HG03045 (cell line): ENCODE data around the gene TMEM163.

Source experiments
- ATAC-seq: cut with Tn5 transposase; IDR thresholded peaks from one replicate; pipeline ENCODE4 v1.9.1; 2021; ENCODE audit warnings: mild to moderate bottlenecking, moderate library complexity; ENCODE audit not compliant: unreplicated experiment

Gene TMEM163

DNA sequence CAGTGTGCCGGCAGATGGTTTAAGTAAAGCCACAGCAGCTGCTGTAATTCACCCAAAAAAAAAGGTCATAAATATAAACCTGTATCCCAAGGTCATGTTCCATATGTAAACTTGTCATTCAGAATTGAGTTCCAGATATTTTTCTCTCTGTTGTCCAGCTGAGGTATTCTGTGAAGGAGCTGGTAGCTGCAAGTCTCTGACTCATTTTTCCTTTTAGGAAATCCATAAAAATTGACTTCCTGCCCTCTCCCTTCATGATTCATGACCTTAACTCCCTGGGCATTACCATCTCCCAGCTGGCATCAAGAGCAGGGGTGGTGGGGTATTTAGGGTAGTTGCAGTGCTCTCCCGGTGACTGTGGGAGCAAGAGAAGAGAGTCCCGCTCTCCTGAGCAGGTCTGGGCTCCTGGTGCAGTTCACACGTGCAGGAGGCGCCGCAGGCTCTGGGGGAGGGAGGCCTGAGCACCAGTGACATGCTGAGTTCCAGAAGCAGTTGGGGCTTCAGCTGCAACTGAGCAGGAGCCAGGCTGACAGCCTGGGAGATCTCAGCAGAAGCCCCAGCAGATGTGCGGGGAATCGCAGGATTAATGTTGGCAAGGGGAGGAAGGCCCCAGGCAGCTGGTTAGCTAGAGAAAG, 272.3 kb downstream of the TMEM163 start:
- no peak for ATAC-seq

DNA sequence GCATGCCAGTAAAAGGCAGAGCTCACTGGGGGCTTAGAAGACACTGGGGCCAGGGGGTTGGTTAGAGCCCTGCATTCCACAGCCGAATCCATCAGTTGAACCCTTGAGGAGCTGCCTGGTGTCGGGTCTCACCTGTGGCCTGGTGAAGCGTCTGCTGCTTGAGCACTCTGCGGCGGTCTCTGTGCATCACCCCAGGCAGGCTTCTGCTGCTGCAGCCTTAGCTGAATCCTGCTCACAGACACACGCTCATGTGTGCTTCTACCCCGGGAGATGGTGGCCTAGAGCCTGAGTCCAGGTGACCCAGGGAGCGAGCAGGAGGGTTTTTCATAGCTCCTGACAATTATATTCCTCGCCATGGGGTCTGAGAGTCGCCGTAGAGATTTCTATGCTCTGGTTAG, 272.8 kb downstream of the TMEM163 start:
- ATAC-seq: no peak

DNA sequence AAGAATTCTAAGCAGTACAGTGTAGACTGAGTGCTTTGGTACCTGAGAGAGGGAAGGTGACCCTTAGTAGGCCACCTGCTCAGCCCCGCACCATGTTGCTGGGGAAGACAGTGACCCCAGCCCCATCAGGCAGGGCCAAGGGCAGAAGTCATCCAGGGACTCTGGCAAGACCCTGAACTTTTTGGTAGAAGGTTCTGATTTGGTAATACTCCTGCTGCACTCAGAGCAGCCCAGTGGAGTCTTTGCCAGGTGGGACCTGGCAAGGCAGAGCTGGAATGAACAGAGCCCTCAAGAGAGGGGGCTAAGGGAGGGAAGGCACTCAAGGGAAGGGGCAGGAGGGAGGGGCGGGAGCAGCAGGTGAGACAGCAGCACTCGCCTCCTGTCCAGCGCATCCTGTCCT, 273.7 kb downstream of the TMEM163 start:
- no peak for ATAC-seq

DNA sequence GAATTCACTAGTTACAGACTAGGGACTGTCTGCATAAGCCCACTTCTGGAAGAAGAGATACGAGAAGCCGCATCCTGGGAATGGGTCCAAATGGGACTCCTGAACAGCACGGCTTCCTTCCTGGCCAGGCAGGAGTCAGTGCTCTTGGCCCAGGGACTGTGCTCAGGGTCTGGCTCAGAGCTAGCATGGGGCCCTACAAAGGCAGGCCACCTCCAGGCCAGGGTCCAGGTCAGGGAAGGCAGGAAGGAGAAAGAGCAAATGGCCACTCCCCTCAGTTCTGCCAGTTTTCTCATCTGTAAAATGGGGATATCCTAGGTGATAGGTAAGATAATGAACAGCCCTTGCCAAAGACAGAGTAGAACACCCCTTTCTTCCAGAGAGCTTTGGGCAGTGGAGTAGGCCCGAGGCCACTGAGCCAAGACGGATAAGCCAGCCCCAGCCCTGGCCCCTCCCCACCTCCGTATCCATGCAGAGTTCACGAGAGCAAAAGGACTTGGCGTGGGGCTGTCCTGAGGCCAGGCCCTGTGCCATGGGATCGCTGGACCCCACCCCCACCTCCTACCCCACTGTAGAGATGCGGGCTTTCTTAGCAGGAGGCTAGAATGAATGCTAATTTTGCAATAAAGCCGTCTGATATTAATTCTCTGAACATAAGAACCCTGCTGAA, 274.9 kb downstream of the TMEM163 start:
- ATAC-seq: no peak

- no peak for ATAC-seq
Measured at GRCh38 chr2:134441153-134441863, 277.5 kb downstream of the TMEM163 start.

GRCh38 chr2:134440336-134440909, 278.4 kb downstream of the TMEM163 start:
- ATAC-seq: no peak

GRCh38 chr2:134438371-134438770, 280.4 kb downstream of the TMEM163 start:
- ATAC-seq: no peak

- ATAC-seq: no peak
Measured at GRCh38 chr2:134436706-134437105, 282.1 kb downstream of the TMEM163 start.

DNA sequence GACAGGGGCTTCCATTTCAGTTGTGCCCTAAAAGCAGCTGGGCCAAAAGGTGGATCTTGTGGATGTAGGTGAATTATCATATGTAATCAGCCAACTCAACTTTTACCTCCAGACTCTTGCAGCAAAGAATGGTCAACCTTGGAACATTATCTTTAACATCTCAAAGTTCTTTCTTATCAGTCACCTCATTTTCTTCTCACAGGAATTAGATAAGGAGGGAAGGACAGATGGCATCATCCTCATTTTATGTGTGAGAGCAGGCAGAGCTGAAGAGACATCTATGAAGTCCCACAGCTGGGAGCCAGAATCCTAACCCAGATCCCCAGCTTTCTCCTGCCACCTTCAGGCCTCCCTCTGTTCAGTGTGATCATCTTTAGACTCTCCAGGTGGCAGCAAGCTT, 282.9 kb downstream of the TMEM163 start:
- no peak for ATAC-seq

DNA sequence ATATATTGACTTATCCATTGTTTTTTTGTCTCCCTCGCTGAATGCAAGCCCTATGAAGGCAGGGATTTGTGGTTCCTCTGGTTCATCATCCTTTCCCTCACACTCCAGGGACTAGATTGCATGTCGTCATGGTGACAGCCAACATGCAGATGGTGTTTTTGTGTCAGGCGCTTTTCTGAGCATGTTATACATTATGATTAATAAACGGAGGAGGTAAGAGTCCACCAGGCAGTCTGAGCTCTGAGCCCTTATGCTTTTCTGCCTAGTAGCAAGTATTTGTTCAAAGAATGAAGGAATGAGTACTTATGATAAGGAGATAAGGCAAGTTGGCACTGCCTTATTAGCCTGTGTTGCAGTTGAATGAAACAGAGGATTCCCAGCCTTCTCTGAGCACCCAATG, 283.3 kb downstream of the TMEM163 start:
- no peak for ATAC-seq

GRCh38 chr2:134433979-134434378, 284.8 kb downstream of the TMEM163 start:
- ATAC-seq: no peak

GRCh38 chr2:134433469-134433868, 285.3 kb downstream of the TMEM163 start:
- ATAC-seq: no peak

- ATAC-seq: no peak
Measured at GRCh38 chr2:134432435-134432883, 286.3 kb downstream of the TMEM163 start.

DNA sequence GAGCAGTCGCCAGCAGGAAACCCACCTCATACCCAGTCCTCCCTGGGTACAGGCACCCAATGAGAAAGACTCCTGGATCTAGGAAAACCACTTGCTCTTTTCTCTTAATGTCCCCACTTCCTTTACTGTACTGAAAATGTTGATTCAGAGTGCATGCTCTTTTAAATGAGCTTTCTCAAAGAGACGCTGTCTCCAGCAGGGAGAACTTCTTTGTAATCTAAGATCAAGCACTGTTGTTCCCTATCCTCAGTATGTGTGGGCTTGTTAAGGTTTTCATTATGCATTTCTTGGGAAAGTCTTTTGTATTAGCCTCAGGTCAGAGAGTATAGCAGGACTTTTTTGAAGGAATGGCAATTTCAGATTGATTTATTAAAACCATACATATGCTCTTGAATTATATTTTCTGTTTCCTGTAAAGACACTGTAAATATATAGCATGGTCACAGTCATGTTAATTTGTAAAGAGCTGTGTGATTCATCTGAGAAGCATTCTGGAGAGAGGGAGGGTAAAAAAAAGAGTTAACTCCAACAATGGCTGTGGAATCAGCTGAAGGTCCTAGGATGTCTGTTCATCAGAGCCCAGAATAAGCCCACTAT, 286.9 kb downstream of the TMEM163 start:
- ATAC-seq: no peak

DNA sequence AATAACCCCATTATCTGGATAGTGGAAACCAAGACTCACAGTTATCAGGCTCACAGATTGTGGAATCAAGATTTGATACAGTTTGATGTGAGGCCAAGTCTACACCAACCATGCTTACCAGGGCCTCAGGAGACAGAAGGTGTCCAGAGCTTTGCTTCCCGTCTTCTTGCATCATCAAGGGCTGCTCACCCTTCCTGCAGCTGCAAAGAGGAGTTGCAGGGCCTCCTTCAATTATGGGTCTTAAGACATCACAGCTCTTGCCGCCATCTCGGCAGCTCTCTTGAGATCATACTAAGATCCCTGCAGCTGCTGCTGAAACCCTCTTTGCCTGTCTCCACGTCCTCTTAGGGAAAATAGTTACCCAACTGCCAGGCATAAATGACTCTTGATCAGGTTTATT, 288.9 kb downstream of the TMEM163 start:
- no peak for ATAC-seq

GRCh38 chr2:134426721-134427120, 292.1 kb downstream of the TMEM163 start:
- no peak for ATAC-seq

DNA sequence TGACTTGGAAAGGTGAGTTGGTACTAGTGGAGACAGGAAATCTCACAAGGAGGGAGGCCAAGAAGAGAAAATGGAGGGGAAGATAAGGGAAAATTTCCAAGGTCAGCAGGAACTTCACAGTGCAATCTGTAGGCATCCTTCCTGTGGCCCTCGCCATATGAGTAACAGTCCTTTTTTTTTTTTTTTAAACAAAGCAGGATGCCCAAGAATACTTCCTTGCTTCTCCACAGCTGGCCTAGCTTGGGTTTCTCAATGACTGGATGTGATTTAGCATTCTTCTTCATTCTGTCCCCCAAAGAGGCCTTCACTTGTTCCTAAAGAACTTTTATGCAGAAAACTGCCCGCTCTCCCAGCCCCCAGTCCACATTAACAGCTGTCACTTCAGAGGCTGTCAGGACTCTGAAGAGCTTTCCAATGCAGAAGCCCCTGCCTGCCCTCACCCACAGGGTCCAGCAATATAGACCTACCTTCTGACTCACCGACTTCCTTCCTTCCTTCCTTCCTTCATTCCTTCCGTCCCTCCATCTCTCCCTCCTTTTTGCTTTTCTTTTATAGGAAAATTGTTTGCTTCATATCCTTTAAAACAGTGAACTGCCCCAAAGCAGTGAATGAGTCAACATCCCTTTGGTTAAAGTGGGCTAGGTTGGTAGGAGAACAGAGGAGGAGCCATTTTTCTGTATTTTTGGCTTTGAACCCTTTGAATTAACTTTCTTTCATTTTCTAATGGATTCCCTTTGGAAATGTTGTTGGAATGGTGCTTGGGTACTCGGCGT, 292.9 kb downstream of the TMEM163 start:
- no peak for ATAC-seq

- no peak for ATAC-seq
Measured at GRCh38 chr2:134421556-134422328, 297.1 kb downstream of the TMEM163 start.

DNA sequence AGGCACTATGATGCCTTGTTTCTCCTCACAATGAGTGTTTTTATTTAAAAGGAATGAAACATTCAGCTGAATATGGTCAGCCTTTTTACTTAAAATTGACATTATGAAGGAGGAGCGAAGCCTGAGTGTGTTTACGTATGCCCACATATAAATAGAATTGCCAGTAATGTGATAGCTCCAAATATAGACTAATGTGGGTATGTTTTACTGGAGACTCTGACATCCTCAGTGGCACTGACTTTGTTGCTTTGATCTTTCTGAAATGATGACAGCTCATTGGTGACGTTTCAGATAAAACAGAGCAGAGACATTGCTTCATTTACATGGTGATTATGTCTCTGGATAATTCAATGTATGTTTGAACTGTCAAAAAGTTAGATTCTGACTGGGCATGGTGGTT, 297.9 kb downstream of the TMEM163 start:
- no peak for ATAC-seq

- no peak for ATAC-seq
Measured at GRCh38 chr2:134420259-134420658, 298.5 kb downstream of the TMEM163 start.
